Sigmoid colon (tissue), 4 donors: ENCODE results near the gene MYDGF.

Experiments used
- CTCF ChIP-seq, 4 experiments: fragments of 450-650 bp in 3 of 4; fragments of 200-600 bp in 1 of 4; IDR thresholded peaks; one replicate each; pipeline ENCODE4 v1.5.1; 2016 to 2019; ENCODE audit warnings: antibody characterized with exemption in 4 of 4, mild to moderate bottlenecking in 3 of 4, moderate library complexity in 2 of 4
- EP300 ChIP-seq, 4 donors: sonication (generic); formaldehyde crosslinking; IDR thresholded peaks; one replicate each; pipeline ENCODE4 v1.6.1; 2017; ENCODE audit warnings: antibody characterized with exemption in 4 of 4
- POLR2A ChIP-seq, 2 donors: fragments of 450-650 bp; IDR thresholded peaks; one replicate each; pipeline ENCODE4 v1.6.1; 2016; ENCODE audit warnings: antibody characterized with exemption in 2 of 2, mild to moderate bottlenecking in 2 of 2, moderate library complexity in 2 of 2

- TF ChIP-seq CTCF (IDR thresholded peaks at IDR 0.05) = no peak
- TF ChIP-seq POLR2A (IDR thresholded peaks at IDR 0.05) = no peak
- TF ChIP-seq EP300 (IDR thresholded peaks at IDR 0.05) = no peak
Observed at GRCh38 chr19:4701557-4701956, 31.4 kb upstream of the MYDGF start.
